ENCODE results near the gene TSACC. TPM values are rescaled to one million over a fixed set of nuclear protein-coding genes. Genes with fewer than 3 reads are reported as not detected.
A peak's percentile ranks its signal among the peaks of the same experiment; 100 is the strongest.

TSACC gene
- total RNA-seq, 1 donor from 2014 or later: not detected

GRCh38 chr1:156387870-156388173, 49.5 kb downstream of the TSACC start:
- Mint-ChIP-seq H3K27me3 (ENCODE audit: low read depth) (peaks cover 28% of the 10 kb centered on the region), H3K9me3 (ENCODE audit: low read depth) (no peaks in the 10 kb centered on the region), H3K4me3 (ENCODE audit: unreplicated experiment) (no peak overlapping the region), H3K4me1 (ENCODE audit: low read depth) (peaks cover 3% of the 10 kb centered on the region), H3K27ac (ENCODE audit: unreplicated experiment) (no peak overlapping the region), H3K36me3 (ENCODE audit: low read depth) (no peaks in the 10 kb centered on the region)
- no peak for TF ChIP-seq CTCF (IDR thresholded peaks at IDR 0.05)
- DNase-seq (ENCODE audit: low spot score): peak; percentile 78

GRCh38 chr1:156388174-156389137, 50.1 kb downstream of the TSACC start:
- DNase-seq (ENCODE audit: low spot score): no peak
- no peak for TF ChIP-seq CTCF (IDR thresholded peaks at IDR 0.05)
- H3K27me3 Mint-ChIP-seq (ENCODE audit: low read depth): peaks cover 30% of the 10 kb centered on the region
- H3K4me3 Mint-ChIP-seq (ENCODE audit: unreplicated experiment): peak overlapping the region; percentile 35
- peaks cover 3% of the 10 kb centered on the region for H3K4me1 Mint-ChIP-seq (ENCODE audit: low read depth)
- H3K36me3 Mint-ChIP-seq (ENCODE audit: low read depth): no peaks in the 10 kb centered on the region
- no peaks in the 10 kb centered on the region for H3K9me3 Mint-ChIP-seq (ENCODE audit: low read depth)
- no peak overlapping the region for H3K27ac Mint-ChIP-seq (ENCODE audit: unreplicated experiment)

- no peak for DNase-seq (ENCODE audit: low spot score)
- Mint-ChIP-seq H3K27ac (ENCODE audit: unreplicated experiment) (no peak overlapping the region), H3K36me3 (ENCODE audit: low read depth) (no peaks in the 10 kb centered on the region), H3K9me3 (ENCODE audit: low read depth) (no peaks in the 10 kb centered on the region), H3K4me3 (ENCODE audit: unreplicated experiment) (no peak overlapping the region), H3K4me1 (ENCODE audit: low read depth) (peaks cover 3% of the 10 kb centered on the region), H3K27me3 (ENCODE audit: low read depth) (peaks cover 30% of the 10 kb centered on the region)
- no peak for TF ChIP-seq CTCF (IDR thresholded peaks at IDR 0.05)
Observed at GRCh38 chr1:156389311-156389710, 51.0 kb downstream of the TSACC start.

GRCh38 chr1:156390469-156391365, 52.4 kb downstream of the TSACC start:
- no peaks in the 10 kb centered on the region for H3K36me3 Mint-ChIP-seq (ENCODE audit: low read depth)
- TF ChIP-seq CTCF (IDR thresholded peaks at IDR 0.05): no peak
- H3K4me1 Mint-ChIP-seq (ENCODE audit: low read depth): peaks cover 1% of the 10 kb centered on the region
- DNase-seq (ENCODE audit: low spot score): no peak
- no peaks in the 10 kb centered on the region for H3K9me3 Mint-ChIP-seq (ENCODE audit: low read depth)
- H3K4me3 Mint-ChIP-seq (ENCODE audit: unreplicated experiment): no peak overlapping the region
- peaks cover 32% of the 10 kb centered on the region for H3K27me3 Mint-ChIP-seq (ENCODE audit: low read depth)
- H3K27ac Mint-ChIP-seq (ENCODE audit: unreplicated experiment): no peak overlapping the region

- DNase-seq (ENCODE audit: low spot score): no peak
- TF ChIP-seq CTCF (IDR thresholded peaks at IDR 0.05): no peak
- no peaks in the 10 kb centered on the region for H3K36me3 Mint-ChIP-seq (ENCODE audit: low read depth)
- H3K9me3 Mint-ChIP-seq (ENCODE audit: low read depth): no peaks in the 10 kb centered on the region
- H3K4me3 Mint-ChIP-seq (ENCODE audit: unreplicated experiment): no peak overlapping the region
- peaks cover 31% of the 10 kb centered on the region for H3K27me3 Mint-ChIP-seq (ENCODE audit: low read depth)
- no peaks in the 10 kb centered on the region for H3K4me1 Mint-ChIP-seq (ENCODE audit: low read depth)
- no peak overlapping the region for H3K27ac Mint-ChIP-seq (ENCODE audit: unreplicated experiment)
Observed at GRCh38 chr1:156391366-156391677, 53.0 kb downstream of the TSACC start.
